ENCODE results near the gene DPYSL3.
A peak's percentile ranks its signal among the peaks of the same experiment; 100 is the strongest.

DPYSL3 gene

DNA sequence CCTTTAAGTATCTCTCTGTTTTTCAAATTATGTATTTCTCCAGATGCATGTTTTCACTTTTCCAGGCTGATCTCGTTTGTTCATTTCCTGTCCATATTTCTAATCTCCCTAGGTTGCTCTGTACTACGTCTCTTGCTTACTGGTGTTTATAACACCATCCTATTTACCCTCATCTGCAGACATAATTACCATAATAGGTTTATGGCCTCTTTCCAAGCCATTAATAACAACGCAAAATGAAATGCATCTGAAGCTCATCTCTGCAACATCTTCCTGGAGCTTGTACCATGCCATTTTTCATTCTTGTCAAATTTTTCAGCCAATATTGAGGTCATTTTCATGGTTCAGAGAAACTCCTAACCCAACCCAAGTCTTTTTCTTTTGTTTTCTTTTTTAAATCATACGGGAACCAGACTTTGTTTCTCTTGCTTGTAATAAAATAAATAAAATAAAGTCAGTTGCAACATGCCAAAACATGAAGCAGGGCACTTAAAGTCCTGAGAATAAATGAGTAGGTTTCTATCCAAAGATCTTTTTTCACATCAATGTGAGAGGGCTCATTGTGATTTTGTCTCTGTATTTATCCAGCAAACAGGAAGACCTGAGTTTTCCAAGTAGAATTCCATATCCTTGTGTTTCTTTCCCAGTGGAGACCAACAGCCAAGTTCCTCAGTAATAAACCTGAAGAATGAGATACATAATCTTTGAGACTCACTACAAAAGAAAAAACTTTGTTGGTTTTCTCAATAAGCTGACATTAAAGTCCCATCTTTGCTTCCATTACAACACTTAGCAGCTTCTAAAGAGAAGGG, 37.0 kb downstream of the DPYSL3 start:
- H3K9me3 Mint-ChIP-seq: no peaks in the 10 kb centered on the region
- CTCF ChIA-PET: no interaction called here
- DNase-seq: no peak
- H3K27me3 Mint-ChIP-seq: no peaks in the 10 kb centered on the region
- no peaks in the 10 kb centered on the region for H3K36me3 Mint-ChIP-seq
- no peaks in the 10 kb centered on the region for H3K4me1 Mint-ChIP-seq
- no peak overlapping the region for H3K27ac Mint-ChIP-seq
- H3K4me3 Mint-ChIP-seq: no peak overlapping the region

DNA sequence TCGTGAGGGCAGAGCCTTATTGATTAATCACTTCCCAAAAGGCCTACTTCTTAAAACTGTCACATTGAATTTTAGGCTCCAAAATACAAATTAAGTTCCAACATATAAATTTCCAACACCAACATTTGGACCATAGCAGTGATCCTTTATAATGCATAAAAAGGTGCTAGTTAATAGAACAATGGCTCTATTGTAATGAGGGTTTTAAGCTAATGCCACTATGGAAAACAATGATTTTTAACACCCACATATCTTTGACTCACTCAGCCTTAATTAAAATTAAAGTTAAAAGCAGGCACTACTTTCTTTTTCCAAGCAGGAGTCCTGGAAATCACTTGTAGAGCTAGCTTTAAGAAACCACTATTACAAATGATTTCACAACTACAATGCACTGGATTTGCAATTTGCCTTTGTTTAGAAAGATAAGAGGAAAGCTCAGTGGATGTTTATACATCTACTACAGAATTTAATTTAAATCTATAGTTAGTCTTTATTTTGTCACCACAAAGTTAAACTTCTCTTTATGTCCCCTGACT, 41.8 kb downstream of the DPYSL3 start:
- Mint-ChIP-seq H3K27me3 (no peaks in the 10 kb centered on the region), H3K4me3 (no peak overlapping the region), H3K9me3 (no peaks in the 10 kb centered on the region), H3K36me3 (no peaks in the 10 kb centered on the region), H3K27ac (no peak overlapping the region), H3K4me1 (no peaks in the 10 kb centered on the region)
- CTCF ChIA-PET: no interaction called here
- DNase-seq: no peak

DNA sequence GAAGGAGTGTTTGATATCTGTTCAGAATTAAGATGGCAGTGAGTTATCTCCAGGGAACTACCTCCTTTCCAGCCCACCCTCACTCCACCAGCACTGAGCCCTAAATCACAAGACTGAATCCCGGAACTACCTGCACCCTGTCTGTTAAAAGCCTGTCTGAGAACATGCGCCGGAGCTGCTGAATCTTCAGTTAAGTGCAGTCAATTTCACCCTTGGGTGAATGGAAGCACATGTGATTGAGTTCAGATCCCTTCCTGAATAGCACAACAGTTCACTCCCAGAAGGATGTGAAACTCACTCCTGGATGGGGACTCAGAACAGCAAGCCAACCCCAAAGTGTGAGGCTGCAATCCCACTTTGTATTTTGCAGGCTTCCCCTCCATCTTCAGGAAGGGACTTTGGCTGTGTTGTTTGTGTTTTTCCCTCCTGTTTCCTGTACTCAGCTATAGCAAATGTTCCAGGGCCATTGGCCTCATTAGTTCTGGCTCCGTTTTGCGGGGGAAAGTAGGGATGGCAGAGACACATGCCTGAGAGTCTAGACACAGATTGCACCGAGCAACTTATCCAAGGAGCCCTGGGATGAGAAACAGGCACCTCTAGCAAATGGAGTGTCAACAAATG, 43.4 kb downstream of the DPYSL3 start:
- DNase-seq: no peak
- Mint-ChIP-seq H3K27ac (no peak overlapping the region), H3K36me3 (no peaks in the 10 kb centered on the region), H3K4me1 (no peaks in the 10 kb centered on the region), H3K4me3 (no peak overlapping the region), H3K27me3 (no peaks in the 10 kb centered on the region), H3K9me3 (no peaks in the 10 kb centered on the region)
- CTCF ChIA-PET: no interaction called here

DNA sequence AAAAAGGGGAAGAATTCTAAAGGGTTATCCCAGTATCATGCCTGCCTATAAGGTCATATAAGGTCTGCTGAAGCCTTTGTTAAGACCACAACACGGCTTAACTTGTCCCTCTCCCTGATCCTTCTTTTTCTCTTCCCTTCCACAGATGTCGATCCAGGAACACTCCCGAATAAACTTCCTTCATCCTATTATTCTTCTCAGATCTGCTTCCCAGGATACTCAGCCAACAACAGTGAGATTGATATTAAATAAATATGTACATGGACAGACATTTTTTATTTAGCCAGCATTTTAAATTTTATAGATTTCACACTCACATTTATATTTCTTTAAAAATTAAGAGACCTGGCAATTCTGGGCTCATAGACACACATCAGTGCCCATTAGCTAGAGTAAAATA, 44.1 kb downstream of the DPYSL3 start:
- H3K27me3 Mint-ChIP-seq: no peaks in the 10 kb centered on the region
- H3K9me3 Mint-ChIP-seq: no peaks in the 10 kb centered on the region
- DNase-seq: no peak
- CTCF ChIA-PET: no interaction called here
- H3K27ac Mint-ChIP-seq: no peak overlapping the region
- H3K4me3 Mint-ChIP-seq: no peak overlapping the region
- no peaks in the 10 kb centered on the region for H3K36me3 Mint-ChIP-seq
- H3K4me1 Mint-ChIP-seq: no peaks in the 10 kb centered on the region

DNA sequence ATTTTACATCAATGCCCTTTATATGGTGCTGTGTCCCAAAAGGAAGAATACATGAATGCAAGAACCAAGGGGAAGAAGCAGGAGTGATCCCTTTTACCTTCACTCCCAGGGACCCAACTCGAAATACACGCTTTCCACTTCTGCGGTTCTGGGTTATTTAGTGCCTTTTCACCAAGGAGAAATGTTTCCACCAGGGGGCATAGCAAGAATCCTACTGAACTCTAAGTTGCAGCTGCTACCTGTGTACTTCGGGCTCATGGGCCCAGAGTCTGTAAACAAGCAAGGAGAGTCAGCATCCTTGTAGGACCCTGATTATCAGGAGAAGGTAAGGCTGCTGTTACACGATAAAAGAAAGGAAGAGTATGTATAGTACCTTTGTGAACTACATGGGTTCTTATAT, 45.7 kb downstream of the DPYSL3 start:
- no peaks in the 10 kb centered on the region for H3K27me3 Mint-ChIP-seq
- no peak overlapping the region for H3K4me3 Mint-ChIP-seq

DNA sequence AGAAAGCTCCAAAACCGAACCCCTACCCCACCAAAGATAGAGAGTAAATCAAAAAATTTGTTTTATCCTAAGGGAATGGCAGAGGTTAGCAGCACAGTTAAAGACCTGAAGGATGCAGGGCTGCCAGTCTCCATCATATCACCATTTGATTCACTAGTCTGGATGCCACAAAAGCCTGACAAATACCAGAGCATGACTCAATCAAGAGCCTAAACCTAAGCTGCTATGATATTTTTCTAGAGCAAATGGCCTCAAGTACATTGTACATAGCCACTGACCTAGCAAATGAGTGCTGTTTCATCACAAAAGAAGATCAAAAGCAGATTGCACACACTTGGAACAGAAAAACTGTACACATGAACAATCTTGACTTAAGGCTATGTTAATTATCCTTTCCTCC, 48.0 kb downstream of the DPYSL3 start:
- Mint-ChIP-seq H3K4me3 (no peak overlapping the region), H3K9me3 (no peaks in the 10 kb centered on the region), H3K36me3 (no peaks in the 10 kb centered on the region), H3K27me3 (no peaks in the 10 kb centered on the region), H3K27ac (no peak overlapping the region), H3K4me1 (no peaks in the 10 kb centered on the region)
- DNase-seq: no peak
- CTCF ChIA-PET: no interaction called here

More for the DNA sequence above, 45.7 kb downstream of the DPYSL3 start:
- H3K4me1 Mint-ChIP-seq: no peaks in the 10 kb centered on the region
- CTCF ChIA-PET: interaction anchor here (1.0 kb wide), 1 partner anchor 10 kb away, joined by 3 read pairs; no protein-coding TSS in a partner anchor
- no peak overlapping the region for H3K27ac Mint-ChIP-seq
- H3K9me3 Mint-ChIP-seq: no peaks in the 10 kb centered on the region
- DNase-seq: no peak
- no peaks in the 10 kb centered on the region for H3K36me3 Mint-ChIP-seq

DNA sequence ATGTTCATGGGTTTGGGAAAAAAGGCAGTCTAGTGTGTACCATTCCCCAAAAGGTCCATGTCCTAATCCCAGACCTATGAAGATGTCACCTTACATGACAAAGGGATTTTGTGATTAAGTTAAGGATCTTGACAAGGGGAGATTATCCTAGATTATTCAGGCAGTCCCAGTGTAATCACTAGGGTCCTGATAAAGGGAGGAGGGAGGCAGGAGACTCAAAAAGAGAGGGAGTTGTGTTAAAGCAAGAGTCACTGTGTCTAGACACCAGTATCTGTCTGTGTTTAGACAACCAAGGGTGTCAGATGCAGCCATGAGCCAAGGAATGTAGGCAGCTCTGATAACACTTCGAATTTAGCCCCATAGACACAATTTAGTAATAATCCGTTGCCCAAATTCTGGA, 49.5 kb downstream of the DPYSL3 start:
- Mint-ChIP-seq H3K27ac (no peak overlapping the region), H3K9me3 (no peaks in the 10 kb centered on the region), H3K27me3 (peaks cover 4% of the 10 kb centered on the region), H3K36me3 (no peaks in the 10 kb centered on the region), H3K4me3 (no peak overlapping the region), H3K4me1 (no peaks in the 10 kb centered on the region)
- DNase-seq: no peak
- CTCF ChIA-PET: no interaction called here

DNA sequence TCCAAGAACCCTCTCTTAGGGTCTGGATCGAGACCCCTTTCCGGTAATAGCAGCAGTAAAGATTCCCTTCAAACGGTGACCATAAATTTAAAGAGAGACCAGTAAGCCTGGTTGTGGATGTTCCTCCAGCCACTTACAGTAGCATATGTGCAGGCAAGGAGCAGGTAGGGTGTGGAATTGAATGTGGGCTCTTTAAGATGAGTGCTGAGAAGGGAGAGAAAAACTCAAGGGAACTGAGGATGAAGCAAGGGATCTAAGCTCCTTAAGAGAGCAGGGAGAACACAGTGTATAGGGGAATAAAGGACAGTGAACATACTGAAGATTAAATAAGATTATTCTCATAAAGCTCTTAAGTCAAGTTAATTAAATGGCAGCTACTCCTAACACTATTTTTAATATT, 51.3 kb downstream of the DPYSL3 start:
- Mint-ChIP-seq H3K27me3 (peaks cover 22% of the 10 kb centered on the region), H3K4me3 (no peak overlapping the region), H3K36me3 (no peaks in the 10 kb centered on the region), H3K4me1 (peaks cover 3% of the 10 kb centered on the region), H3K27ac (no peak overlapping the region), H3K9me3 (no peaks in the 10 kb centered on the region)
- CTCF ChIA-PET: no interaction called here
- no peak for DNase-seq

DNA sequence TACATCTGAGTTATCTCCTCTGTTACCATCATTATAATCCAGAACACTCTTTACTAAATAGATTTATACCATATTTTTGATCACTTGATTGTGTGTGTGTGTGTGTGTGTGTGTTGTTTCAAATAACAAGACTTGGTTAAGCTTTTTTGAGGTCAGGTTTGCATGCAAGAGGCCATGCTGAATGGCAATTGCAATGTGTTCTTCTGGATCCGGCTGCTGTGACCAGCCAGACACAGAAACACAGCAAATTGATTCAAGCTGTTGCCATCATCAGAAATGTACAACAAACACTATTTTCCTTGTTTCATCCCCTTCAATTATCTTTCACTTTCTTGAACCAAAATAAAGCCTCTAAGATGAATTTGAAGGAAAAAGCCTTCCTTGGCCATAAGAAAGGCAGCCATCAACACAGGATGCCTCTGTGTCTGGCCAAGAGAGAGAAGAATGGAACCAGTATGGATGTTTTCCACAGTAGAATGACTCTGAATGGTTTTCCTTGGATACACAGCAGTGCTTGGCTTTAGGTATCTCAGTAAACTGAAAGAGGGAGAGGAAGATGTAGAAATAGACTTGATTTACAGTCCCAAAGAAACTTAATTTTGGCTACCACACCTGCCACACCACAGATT, 53.9 kb downstream of the DPYSL3 start:
- Mint-ChIP-seq H3K27ac (no peak overlapping the region), H3K36me3 (no peaks in the 10 kb centered on the region), H3K27me3 (peaks cover 48% of the 10 kb centered on the region), H3K9me3 (no peaks in the 10 kb centered on the region), H3K4me3 (no peak overlapping the region), H3K4me1 (peaks cover 5% of the 10 kb centered on the region)
- DNase-seq: no peak
- CTCF ChIA-PET: interaction anchor here (0.7 to 2.1 kb wide), 2 partner anchors 27 to 117 kb away, joined by 3 to 7 read pairs; no protein-coding TSS in a partner anchor

DNA sequence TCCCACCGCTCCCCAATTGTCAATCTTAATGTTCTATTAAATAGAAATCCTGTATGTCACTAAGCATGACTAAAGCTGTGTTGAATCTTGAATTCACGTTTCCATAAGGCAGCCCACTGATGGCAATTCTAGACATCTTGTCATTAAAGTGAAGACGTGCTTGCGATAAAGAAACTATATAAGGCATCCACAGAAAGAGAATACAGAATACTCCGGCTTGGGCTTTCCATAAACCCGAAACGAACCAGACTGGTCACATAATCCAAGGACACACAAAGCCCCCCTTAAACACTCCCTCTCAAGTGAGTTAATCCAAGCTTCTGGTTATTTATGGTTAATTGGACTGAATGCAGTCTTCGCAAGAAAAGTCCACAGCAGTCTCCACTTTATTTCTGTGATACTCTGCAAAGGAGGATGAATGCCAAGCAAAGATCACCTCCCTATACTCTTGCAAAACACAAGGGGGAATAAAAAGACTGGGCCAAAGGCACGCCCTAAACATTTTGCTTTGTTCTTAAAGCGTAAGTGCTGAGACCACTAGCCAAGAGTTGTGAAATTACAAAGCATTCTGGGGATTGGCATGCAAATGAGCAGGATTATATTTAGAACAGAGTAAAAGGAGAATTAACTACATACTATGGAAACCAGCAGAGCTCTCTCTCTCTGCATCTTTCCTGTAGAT, 54.7 kb downstream of the DPYSL3 start:
- Mint-ChIP-seq H3K4me3 (no peak overlapping the region), H3K9me3 (no peaks in the 10 kb centered on the region), H3K27ac (no peak overlapping the region), H3K4me1 (peaks cover 5% of the 10 kb centered on the region), H3K36me3 (no peaks in the 10 kb centered on the region), H3K27me3 (peaks cover 54% of the 10 kb centered on the region)
- DNase-seq: no peak
- CTCF ChIA-PET: interaction anchor here (0.8 to 2.1 kb wide), 2 partner anchors 102 to 118 kb away, joined by 3 to 7 read pairs; no protein-coding TSS in a partner anchor

DNA sequence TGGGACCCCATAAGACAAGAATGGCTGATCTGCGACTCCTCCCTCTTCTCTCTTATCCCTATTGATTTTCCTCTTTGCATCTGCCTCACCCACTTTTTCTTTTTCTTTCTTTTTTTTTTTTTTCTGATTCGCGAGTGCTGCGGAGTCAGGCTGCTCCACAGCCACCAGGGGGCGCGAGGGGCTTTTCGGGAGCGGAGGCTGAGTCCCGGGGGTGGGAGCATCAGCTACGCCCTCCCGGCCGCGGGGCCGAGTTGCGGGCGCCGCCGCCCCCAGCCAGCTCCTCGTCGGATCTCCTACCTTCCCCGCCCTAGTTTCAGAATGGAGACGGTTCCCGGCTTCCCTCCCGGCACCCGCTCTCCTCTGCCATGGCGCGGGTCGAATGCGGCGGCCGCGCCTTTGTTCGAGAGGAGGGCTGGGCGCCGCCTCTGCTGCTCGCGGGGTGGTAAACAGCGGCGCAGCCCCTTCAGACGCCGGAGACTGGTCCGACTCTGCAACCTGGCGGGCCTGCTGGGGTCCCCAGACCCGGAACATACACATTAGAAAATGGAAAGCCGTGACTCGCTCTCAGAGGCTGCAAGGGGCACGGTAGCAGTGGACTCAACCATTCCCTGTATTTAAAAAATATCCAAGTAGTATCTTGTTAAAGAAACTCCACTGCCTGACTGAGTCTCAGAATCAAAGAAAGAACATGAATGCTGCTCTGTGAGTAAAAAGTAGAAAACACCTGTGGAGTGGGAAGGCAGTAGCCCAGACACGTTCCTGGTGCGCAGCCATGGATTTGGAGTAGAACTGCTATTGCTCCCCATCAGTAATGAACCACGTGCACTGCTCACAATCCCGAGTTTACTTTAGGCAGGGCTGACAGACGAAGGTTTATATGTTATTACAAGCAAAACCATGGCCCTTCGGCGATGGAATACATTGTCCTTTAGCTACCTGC, 55.7 kb downstream of the DPYSL3 start:
- Mint-ChIP-seq H3K4me1 (peaks cover 5% of the 10 kb centered on the region), H3K36me3 (no peaks in the 10 kb centered on the region), H3K27me3 (peaks cover 54% of the 10 kb centered on the region), H3K9me3 (no peaks in the 10 kb centered on the region), H3K27ac (no peak overlapping the region), H3K4me3 (peak overlapping the region; percentile 75)
- CTCF ChIA-PET: interaction anchor here (0.8 to 2.1 kb wide), 4 partner anchors 11 to 122 kb away, joined by 3 to 7 read pairs (median 4); no protein-coding TSS in a partner anchor
- DNase-seq: peak; percentile 76

DNA sequence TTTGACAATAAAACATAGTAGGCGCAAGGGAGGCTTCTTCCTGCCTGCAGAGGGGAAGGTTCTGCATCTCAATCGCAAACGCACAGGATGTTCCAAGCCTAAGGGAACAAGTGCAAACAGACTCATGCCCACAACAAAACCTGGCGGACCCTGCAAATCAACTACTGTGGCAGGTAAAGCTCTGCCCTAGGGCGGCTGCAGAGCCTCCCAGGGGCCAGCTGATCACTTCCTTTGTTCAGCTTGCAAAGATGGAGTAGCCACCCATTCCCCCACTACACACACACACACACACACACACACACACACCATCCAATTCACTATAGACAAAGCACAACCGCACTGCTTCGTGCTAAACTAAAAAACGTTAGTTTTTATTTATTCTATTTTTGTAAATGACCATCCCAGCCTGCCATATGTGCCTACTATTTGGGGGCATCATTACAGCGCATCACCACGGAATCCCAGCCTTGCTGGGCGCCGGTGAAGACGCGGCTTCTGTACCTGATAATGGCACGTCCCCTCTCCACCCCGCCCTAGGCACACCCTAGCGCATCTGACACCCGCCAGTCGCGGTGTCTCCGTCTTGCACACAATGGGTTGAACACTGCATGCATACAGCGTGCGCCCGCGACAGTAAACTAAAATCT, 57.6 kb downstream of the DPYSL3 start:
- H3K27ac Mint-ChIP-seq: no peak overlapping the region
- H3K27me3 Mint-ChIP-seq: peaks cover 54% of the 10 kb centered on the region
- no peak for DNase-seq
- peak overlapping the region; percentile 35 for H3K4me3 Mint-ChIP-seq
- H3K4me1 Mint-ChIP-seq: peaks cover 5% of the 10 kb centered on the region
- CTCF ChIA-PET: interaction anchor here (0.7 kb wide), 1 partner anchor 124 kb away, joined by 3 read pairs; no protein-coding TSS in a partner anchor
- H3K9me3 Mint-ChIP-seq: no peaks in the 10 kb centered on the region
- H3K36me3 Mint-ChIP-seq: no peaks in the 10 kb centered on the region

DNA sequence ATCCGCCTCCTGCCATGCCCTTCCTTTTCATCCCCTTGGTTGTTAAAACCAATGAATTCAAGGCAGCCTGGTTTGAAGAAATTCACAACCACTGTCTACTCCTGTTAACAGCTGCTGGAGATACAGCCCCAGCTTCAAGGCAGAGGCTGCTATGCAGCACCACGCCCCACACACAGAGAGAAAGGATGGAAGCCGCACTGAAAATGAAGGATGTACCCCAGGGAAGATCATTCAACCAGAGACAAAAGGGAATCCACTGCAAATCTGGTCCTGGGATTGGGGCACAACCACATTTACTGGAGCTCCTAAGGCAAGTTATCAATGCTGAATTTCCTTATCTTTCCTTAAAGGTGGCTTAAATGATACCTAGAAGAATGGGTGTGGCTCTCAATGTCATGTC, 58.7 kb downstream of the DPYSL3 start:
- Mint-ChIP-seq H3K27me3 (peaks cover 54% of the 10 kb centered on the region), H3K27ac (no peak overlapping the region), H3K4me3 (no peak overlapping the region), H3K36me3 (no peaks in the 10 kb centered on the region), H3K4me1 (peaks cover 5% of the 10 kb centered on the region), H3K9me3 (no peaks in the 10 kb centered on the region)
- CTCF ChIA-PET: no interaction called here
- DNase-seq: no peak

Measured in activated naive CD4-positive, alpha-beta T cell treated with anti-CD3 and anti-CD28 coated beads, Interleukin-2, amount 10 ng/mL, durations not matched to agents 7 days and 5 days (primary cell).